Epithelial cell of prostate (primary cell): ENCODE measurements around the gene SZT2.
"Not testable (repeated sequence)": the region's sequence is repeated elsewhere in the genome, so short reads cannot be mapped to it uniquely, and the experiment has no call there.

Experiments used
- DNase-seq: peaks from one replicate; pipeline ENCODE4 v3.0.0-alpha.2; 2011; ENCODE audit warnings: low read depth, low spot score
- H3K27ac ChIP-seq: fragments of 450-650 bp; 2 replicates; pipeline ENCODE4 v1.5.1; 2017; ENCODE audit warnings: mild to moderate bottlenecking

The SZT2 gene

GRCh38 chr1:43359696-43360095, 30.0 kb upstream of the SZT2 start:
- no peak for DNase-seq
- peak overlapping the region; percentile 14 for H3K27ac ChIP-seq

- no peak overlapping the region for H3K27ac ChIP-seq
- DNase-seq, result no peak
Measured at GRCh38 chr1:43360616-43361015, 29.1 kb upstream of the SZT2 start.

DNA sequence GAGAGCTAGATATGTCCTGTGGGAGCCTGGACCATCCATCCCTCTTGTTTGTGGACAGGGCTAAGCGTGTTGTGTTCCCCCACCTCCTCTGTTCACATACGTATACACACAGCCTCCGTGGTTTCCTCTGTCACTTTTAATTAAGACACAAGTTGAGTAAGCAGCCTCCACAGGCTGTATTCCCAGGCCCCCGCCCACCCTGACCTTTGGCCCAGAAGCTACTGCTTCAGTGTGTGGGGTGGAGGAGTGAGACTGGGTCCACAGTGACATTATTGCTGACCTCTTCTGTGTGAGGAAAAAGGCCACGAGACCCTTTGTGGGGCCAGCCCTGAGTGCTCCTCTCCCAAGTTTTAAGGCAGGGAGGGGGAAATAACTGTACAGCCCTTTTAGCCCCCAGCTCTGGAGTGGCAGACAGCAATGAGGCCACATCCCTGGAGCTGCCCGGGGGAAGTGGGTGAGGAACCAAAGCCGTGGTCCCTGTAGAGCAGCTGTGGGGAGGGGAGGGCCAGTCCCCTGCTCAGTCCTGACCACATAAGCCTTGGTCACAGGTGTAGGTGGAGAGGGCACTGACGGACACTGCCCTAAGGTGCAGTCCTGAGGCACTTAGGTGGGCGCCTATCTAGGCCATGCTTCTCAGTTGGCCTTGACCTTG, 26.3 kb upstream of the SZT2 start:
- DNase-seq, result no peak
- H3K27ac ChIP-seq, result no peak overlapping the region

- no peak for DNase-seq
- H3K27ac ChIP-seq, result no peak overlapping the region
Measured at GRCh38 chr1:43363935-43364525, 25.7 kb upstream of the SZT2 start.

DNA sequence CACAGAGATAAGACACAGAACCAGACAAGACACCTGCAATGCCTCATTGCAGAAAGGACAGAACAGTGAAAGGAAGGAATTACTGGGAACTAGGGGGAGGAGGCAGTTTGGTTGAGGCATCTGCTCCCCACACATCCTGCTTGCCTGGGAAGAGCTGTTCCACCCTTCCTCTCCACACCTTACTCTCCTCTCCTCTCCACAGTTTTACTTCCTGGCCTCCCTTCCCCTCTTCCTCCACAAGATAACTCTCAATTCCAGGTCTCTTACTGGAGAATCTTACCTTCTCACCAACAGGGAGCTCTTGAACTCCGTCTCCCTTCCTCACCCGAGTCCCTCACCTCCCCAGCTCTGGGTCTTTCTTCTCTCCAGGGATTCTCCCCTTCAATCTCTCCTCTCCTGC, 24.0 kb upstream of the SZT2 start:
- peak overlapping the region; percentile 95 for H3K27ac ChIP-seq

DNA sequence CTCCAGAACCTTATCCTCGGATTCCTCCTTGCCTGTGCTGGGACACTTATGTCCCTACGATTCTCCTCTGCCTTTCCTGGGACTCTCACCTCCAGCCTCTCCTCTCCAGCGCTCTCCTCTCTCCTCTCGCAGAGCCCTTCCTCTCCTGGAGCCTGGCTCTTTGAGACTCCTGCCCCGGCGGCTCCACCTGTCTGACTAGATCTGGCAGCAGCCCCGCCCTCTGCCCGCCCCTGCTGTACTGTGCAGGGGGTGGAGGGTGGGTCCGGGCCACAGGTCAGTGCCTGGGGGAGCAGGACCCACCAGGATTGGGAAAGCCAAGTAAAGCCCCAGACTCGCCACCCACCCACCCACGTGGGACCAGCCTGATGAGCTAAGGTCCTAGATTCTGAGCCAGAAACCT, 23.5 kb upstream of the SZT2 start:
- H3K27ac ChIP-seq, result peak overlapping the region; percentile 95
- DNase-seq, result no peak

More for the DNA sequence above, 24.0 kb upstream of the SZT2 start:
- DNase-seq, result no peak

DNA sequence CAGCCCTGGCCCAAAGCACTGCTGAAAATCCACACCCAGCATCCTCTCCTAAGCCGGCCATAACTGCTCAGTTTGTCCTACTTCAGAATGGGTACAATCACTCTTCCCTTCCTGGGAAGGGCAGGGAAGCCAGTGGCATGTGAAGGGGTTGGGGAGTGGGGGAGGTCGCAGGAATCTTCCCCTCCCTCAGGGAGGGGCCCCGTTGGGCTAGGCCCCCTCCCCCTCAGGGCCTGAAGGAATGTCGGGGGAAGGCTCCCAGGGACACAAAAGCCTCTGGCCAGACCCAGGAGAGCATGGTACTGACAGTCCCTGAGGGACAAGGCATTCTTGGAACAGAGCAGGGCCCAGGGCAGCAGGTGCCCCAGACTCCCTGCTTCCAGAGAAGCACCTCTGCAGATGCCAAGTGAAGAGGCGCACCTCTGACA, 23.1 kb upstream of the SZT2 start:
- H3K27ac ChIP-seq, result peak overlapping the region; percentile 95
- DNase-seq, result no peak

- no peak for DNase-seq
- peak overlapping the region; percentile 95 for H3K27ac ChIP-seq
Measured at GRCh38 chr1:43367026-43367903, 22.4 kb upstream of the SZT2 start.

DNA sequence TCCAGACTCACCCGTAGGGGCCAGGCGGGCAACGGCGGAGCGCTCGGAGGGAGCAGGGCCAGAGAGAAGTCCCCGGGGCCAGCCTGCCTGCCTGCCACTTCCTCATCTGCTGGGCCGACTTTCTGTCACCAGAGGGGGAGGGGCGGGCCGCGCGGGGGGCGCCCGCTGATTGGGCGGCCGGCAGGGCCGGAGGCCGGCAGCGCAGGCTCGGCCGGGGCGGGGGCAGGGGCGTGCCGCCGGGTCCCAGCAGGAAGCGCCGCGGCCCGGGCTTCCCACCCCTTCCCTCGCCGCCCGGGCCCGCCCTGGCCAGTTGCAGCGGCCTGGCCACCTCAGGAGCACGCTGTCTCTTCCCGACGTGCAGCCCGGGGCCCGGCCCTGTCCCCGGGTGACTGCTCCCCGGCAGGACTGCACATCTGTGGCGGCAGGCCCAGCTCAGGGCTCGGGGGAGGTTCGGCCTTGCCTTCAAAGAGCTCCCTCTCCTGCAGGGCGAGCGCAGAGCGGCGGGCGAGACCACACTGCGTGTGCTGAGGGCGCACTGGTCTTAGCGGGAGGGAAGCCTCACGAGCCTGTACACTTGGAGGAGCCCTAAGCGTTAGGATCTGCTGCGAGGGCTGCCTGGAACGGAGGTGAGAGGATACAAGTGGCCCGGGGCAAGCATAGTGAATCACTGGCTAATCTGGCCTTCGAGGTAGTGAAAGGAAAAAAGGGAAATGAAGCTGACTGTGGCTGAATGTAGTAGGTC, 21.6 kb upstream of the SZT2 start, which contains the start of gene ELOVL1:
TSS of gene ELOVL1 (minus strand) at position 108 of the 742 bp plus-strand sequence. CDS start 2,402 bp downstream, outside the sequence.
- peak; percentile 61 for DNase-seq
- peak within 1 kb of the TSS; percentile 95 for H3K27ac ChIP-seq

- peak overlapping the region; percentile 95 for H3K27ac ChIP-seq
- DNase-seq, result no peak
Measured at GRCh38 chr1:43368646-43369020, 21.1 kb upstream of the SZT2 start.

DNA sequence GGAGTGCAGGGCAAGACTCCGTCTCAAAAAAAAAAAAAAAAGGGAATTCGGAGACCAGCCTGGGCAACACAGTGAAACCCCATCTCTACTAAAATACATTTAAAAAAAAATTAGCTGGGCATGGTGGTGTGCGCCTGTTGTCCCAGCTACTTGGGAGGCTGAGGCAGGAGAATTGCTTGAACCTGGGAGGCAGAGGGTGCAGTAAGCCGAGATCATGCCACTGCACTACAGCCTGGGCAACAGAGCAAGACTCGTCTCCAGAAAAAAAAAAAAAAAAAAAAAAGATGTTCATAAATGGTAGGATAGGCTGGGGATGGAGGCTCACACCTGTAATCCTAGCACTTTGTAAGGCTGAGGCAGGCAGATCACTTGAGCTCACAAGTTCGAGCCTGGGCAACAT, 19.9 kb upstream of the SZT2 start:
- not testable (repeated sequence) for H3K27ac ChIP-seq

DNA sequence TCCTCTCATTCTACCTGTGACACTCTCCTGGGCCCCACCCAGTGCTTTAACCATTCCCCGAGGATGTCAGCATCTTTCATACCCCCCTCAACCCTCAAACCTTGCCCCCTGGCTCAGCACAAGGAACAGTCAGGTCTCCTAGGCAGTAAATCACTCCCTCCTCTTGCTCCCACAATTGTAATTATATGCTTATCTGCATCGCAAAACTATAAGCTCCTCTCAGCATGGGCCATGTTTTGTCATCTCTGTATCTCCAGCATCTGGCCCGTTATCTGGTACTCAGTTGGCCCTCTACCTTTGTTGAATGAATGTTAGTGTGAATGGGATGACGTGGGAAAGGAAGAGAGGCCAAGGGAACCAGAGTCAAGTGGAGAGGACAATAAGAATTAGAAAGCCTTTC, 19.1 kb upstream of the SZT2 start:
- DNase-seq, result no peak
- peak overlapping the region; percentile 91 for H3K27ac ChIP-seq

More for the DNA sequence above, 19.9 kb upstream of the SZT2 start:
- DNase-seq, result not testable (repeated sequence)

GRCh38 chr1:43372172-43372571, 17.5 kb upstream of the SZT2 start:
- peak overlapping the region; percentile 91 for H3K27ac ChIP-seq
- DNase-seq, result no peak

DNA sequence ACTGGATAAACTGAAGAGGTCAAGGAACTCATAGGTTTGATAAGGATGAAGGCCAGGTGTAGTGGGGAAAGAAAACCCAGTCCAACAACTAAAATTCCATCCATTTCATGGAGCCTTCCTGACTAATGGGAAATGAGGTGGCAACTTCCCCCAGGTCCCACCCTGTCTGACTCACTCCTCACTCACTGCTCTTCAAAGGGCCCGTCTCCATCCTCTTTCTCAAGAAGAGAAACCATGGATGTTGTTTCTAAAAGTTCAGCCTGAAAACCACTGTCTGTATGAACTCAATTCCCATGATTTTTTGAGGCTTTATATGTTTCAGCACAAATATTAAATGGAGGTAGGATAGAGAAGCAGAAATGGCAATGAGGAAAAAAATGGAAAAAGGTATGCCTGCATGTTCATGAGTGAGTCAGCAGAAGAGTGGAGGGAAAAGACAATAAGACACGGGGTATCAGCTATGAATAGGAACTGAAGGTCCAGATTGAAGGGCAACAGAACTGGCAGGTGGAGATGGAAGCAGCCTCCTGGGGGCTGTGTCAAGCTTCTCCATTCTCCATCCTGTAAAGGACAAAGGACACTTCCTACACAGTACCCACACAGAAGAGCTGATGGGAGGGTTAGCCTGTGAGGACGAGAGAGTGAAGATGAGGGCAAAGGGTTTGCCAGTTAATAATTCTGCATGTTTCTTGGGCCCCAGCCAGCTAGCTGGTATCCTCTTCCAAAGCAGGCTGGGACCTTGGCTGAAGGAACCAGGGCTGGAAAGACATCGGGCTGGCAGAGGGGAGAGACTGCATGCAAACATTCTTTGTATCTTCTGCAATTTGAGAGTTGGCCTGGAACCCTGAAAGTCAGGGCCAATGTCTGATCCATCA, 16.4 kb upstream of the SZT2 start:
- peak; percentile 71 for DNase-seq
- peak overlapping the region; percentile 91 for H3K27ac ChIP-seq

GRCh38 chr1:43376723-43377235, 12.9 kb upstream of the SZT2 start:
- DNase-seq, result no peak
- no peak overlapping the region for H3K27ac ChIP-seq

DNA sequence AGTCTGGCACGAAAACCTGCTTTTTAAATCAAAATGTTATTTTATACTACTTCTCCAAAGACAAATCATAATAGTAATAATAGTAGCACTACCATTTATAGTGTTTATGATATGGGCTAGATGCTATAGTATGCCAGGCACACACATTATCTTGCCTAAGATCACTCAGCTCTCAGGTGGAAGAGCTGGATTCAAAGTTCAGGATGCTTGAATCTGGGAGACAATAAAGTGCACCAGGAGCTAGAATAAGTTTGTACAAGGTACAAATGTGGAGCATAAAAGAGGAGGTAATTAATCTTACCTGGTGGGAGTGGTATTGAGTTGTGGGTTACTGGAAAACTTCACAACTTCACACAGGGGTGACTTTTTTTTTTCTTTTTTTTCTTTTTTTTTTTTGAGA, 11.9 kb upstream of the SZT2 start:
- DNase-seq, result no peak
- no peak overlapping the region for H3K27ac ChIP-seq

- no peak overlapping the region for H3K27ac ChIP-seq
- no peak for DNase-seq
Measured at GRCh38 chr1:43379476-43379875, 10.2 kb upstream of the SZT2 start.

- no peak for DNase-seq
- H3K27ac ChIP-seq, result no peak overlapping the region
Measured at GRCh38 chr1:43381612-43382011, 8.1 kb upstream of the SZT2 start.
